CD4-positive, alpha-beta T cell treated with Interleukin-4 for 1 hour (primary cell): ENCODE data around the gene AP2M1.
"Not testable (repeated sequence)": the region's sequence is repeated elsewhere in the genome, so short reads cannot be mapped to it uniquely, and the experiment has no call there.

Experiments
- DNase-seq, 2 donors: peaks; one replicate each; pipeline ENCODE4 v3.0.0-alpha.2; 2020 to 2022

Gene AP2M1

GRCh38 chr3:184158404-184158803 is 16.3 kb upstream of the AP2M1 start:
- no peak for DNase-seq

GRCh38 chr3:184160456-184160855 is 14.2 kb upstream of the AP2M1 start:
- no peak for DNase-seq

DNA sequence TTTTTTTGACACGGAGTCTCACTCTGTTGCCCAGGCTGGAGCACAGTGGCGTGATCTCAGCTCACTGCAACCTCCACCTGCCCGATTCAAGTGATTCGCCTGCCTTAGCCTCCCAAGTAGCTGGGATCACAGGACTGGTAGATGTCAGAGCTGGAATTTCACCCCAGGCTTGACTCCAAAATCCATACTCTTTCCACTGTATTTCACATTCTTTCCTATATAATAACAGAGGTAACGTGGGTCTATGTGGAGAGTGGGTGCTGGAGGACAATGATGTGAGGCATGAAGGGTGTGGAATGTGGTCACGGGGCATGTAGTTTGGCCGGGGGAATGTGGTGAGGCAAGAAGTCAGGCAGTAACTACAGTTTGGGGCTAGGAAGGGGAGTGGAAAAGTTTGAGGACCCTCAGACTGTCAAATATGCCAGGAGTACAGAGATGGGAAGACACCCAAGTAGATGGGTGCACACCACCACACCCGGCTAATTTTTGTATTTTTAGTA is 12.0 kb upstream of the AP2M1 start:
- DNase-seq, result not testable (repeated sequence)

GRCh38 chr3:184164648-184165330 is 9.9 kb upstream of the AP2M1 start:
- no peak for DNase-seq

GRCh38 chr3:184165543-184165942 is 9.1 kb upstream of the AP2M1 start:
- DNase-seq, result no peak

- DNase-seq, result no peak
Measured at GRCh38 chr3:184166671-184167070, 8.0 kb upstream of the AP2M1 start.

- DNase-seq, result no peak
Measured at GRCh38 chr3:184167786-184168185, 6.9 kb upstream of the AP2M1 start.

GRCh38 chr3:184168363-184169120 is 6.1 kb upstream of the AP2M1 start:
- DNase-seq, result no peak

GRCh38 chr3:184169896-184170875 is 4.5 kb upstream of the AP2M1 start:
- DNase-seq, result no peak

DNA sequence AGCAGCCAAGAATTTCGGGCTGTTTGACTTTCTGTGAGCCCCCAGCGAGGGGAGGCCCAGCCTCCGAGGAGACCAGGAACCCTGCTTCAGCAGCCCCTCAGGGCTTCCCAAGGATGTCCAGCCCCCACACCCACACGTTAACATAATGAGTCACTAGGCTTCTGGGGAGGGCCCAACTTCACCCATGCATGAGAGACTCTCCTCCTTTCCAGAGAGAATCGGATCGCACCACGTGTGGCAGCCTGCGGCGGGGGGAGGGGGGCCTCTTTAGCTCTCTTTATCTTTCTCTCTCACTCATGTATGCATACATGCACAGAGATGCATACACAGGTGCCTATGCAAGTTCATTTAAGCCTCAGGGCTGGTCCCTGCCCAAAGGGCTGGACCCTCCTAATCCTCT is 3.1 kb upstream of the AP2M1 start:
- DNase-seq, result no peak

DNA sequence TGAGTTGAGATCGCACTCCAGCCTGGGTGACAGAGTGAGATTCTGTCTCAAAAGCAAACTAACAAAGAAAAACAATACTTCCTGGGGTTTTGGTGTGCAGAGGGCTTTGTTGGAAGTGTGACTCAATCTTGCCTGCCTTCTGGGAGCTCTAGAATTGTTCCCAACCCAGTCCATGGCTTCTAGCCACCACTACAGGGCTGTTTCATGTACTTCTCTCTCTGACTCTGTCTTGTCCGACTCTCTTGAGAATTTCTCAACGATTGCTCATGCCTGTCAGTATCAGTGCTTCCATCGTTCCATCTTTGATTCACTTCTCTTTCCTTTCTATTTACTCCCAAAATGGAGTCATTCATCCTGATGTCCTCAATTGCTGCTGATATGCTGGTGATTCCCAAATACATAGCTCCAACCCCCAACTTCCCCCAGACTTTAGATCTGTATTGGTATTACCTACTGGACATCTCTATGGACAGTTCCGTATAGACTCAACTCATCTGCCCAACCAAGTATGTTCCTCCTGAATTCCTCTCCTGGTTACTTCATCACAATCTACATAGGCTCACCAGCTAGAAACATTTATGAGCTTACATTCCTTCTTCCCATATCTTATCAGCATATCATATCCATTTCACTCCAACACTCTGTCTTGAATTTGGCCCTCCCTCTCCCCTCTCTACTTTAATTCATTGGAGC is 1.8 kb upstream of the AP2M1 start:
- DNase-seq, result no peak

GRCh38 chr3:184173374-184173722 is 1.3 kb upstream of the AP2M1 start:
- DNase-seq, result no peak

DNA sequence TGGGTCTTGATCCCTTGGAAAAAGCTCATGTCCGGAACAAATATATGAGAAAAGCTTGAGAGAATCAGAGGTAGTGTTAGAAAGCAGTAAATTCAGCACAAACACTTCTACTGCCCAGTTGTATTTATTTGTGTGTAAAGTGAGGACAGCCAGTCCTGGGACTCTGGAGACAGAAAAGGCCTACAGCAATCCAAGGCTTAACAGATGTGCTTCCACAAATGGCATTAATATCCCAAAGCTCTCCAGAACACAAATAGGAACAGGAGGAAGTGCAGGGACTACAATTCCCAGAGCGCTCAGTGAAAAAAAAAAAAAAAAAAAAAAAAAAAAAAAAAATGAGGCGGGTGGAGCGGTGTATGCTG is 390 bp upstream of the AP2M1 start:
- DNase-seq, result no peak

DNA sequence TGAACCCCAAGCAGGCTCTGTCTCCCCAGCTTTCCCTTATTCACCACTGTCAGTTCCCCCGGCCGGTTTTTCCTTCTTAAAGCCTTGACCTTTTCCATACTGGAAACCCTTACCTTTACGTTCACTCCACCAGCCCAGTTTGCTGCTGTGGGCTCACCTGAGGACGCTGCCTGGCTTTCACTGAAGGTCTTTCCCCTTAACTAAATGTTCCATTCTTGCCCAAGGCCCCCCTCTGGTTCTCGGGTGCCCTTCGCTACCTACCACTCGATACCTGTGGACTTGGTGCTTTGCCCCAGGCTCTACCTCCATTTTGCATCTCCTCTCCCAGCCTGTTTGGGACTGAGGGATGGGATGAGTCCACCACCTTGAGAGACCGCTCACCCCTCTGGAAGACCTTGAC is 851 bp downstream of the AP2M1 start:
- no peak for DNase-seq

DNA sequence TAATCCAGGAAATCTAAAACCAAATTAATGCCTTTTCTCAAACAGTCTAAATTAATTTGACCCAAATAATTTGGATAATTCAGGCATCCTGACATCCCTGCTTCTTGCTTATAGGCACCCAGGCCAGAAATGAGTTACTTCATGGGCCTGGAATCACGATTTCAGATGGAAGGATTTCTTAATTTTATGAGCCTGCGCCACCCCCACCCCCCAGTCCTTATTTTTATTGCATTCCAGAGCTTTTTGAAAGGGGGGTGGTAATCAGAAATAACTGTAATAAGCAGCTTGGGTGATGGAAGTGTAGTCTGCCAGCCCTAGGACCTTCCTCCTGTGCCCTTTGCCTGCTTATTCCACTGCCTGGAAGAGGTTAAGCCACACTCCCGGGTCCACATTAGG is 1.3 kb downstream of the AP2M1 start:
- no peak for DNase-seq

DNA sequence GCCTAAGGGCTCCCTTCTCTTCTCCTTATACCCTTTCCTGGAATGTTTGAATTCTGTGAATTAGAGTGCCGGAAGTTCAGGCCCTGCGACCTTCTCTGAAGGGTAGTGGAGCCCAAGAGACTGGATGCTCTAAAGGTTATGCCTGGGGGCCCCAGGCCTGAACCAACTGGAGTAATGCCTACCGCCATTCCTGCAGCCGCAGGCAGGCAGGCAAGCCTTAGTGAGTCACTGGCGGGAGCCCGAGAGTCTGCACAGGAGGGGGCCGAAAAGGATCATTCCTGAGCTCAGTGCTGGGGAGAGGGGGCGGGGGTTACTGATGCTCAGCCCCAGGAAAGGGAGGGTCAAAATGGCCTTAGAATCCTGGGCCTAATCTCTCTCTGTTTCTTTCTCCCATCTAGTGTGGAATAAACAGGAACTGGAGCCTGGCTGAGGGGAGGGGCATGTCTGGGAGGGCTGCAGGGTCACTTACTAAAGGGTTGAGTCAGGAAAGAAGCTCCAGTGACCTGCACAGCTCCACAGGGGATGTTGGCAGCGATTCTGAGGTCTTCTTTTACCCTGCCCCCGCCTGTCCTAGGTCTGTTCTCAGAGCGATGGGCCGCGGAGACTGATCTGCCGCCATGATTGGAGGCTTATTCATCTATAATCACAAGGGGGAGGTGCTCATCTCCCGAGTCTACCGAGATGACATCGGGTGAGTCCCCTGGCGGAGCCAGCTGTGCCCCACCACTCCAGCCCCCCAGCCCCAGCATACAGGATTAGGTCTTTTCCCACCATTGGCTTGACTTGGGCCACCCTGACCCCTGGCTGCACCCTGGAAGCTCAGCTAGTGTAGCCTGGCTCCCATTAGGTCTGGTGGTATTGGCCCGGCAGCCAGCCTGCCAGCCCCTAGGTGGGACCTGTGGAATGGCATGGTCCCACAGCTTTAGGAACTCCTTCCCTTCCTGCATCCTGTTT is 2.0 kb downstream of the AP2M1 start:
- DNase-seq, result peak in 1 of 2 donors; percentile 20

- no peak for DNase-seq
Measured at GRCh38 chr3:184177331-184177731, 2.7 kb downstream of the AP2M1 start.

DNA sequence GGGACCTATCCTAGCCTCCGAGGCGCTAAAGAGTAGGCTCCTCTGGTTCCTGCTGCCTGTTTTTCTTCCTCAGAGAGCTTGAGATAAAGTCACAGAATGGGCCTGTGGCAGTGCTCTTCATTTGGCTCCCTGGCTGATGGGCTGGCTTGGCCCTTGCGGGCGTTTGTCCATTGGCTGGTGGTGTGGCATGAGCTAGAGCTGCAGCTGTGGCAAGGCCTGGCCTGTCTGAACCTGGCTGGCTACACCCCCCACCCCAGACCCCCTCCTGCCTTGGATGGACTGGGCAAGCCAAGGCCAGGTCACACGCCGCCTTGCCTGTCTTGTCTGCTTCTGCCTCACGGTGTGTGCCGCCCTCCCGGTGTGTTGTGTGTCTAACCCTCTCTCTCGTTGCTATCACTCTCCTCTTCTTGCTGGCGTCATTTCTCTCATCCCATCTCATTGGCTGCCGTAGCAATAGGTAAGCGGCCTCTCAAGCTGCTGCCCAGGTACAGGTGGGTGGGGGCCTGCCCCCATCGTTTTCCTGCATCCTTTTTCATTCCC is 3.2 kb downstream of the AP2M1 start:
- no peak for DNase-seq

DNA sequence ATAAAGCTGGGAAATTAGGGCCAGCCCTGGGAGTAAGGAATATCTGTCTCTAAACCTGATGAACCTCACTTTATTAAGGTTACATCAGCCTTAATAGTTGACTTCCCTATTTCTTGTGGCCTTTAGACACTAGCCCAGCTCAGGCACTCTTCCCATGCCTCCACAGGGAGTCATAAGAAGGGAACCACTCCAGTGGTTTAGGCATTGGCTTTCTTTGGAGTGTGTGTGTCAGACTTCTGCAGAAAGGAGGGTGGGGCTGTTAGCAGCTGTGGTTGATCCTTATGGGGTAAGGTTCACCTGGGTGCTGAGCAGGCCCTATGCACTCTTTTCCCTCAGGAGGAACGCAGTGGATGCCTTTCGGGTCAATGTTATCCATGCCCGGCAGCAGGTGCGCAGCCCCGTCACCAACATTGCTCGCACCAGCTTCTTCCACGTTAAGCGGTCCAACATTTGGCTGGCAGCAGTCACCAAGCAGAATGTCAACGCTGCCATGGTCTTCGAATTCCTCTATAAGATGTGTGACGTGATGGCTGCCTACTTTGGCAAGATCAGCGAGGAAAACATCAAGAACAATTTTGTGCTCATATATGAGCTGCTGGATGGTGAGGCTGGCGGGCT is 4.0 kb downstream of the AP2M1 start:
- DNase-seq, result no peak

DNA sequence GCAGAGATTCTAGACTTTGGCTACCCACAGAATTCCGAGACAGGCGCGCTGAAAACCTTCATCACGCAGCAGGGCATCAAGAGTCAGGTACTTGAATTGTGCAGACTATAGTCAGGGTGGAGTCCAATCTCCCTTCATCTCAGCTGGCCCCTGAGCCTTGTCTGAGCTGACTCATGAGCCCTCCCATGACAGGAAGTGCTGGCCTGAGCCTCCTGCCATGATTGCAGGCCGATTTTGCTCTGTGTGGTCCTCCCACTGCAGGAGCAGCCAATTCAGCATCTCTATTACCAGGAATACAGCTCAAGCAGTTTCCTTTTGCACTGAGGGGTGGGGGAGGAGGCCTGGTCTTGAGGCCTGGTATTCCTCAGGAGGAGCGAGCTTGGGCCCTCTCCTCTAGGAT is 5.5 kb downstream of the AP2M1 start:
- DNase-seq, result no peak

DNA sequence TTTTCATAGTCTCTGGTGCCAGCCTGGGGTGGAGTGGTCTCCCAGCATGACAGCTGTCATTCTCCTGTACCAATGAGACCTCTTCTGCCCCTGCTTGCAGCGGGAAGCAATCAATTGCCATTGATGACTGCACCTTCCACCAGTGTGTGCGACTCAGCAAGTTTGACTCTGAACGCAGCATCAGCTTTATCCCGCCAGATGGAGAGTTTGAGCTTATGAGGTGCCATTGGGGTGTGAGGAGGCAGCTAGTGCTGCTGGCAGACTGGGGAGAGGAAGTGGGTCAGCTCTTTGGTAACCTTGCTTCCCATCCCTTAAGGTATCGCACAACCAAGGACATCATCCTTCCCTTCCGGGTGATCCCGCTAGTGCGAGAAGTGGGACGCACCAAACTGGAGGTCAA is 6.9 kb downstream of the AP2M1 start:
- no peak for DNase-seq
